GM21367 (cell line): ENCODE results near the gene MON2.
"Not testable (repeated sequence)": the region's sequence is repeated elsewhere in the genome, so short reads cannot be mapped to it uniquely, and the experiment has no call there.

Source experiments
- ATAC-seq: cut with Tn5 transposase; IDR thresholded peaks from one replicate; pipeline ENCODE4 v1.9.1; 2021; ENCODE audit not compliant: unreplicated experiment

The MON2 gene, protein sequence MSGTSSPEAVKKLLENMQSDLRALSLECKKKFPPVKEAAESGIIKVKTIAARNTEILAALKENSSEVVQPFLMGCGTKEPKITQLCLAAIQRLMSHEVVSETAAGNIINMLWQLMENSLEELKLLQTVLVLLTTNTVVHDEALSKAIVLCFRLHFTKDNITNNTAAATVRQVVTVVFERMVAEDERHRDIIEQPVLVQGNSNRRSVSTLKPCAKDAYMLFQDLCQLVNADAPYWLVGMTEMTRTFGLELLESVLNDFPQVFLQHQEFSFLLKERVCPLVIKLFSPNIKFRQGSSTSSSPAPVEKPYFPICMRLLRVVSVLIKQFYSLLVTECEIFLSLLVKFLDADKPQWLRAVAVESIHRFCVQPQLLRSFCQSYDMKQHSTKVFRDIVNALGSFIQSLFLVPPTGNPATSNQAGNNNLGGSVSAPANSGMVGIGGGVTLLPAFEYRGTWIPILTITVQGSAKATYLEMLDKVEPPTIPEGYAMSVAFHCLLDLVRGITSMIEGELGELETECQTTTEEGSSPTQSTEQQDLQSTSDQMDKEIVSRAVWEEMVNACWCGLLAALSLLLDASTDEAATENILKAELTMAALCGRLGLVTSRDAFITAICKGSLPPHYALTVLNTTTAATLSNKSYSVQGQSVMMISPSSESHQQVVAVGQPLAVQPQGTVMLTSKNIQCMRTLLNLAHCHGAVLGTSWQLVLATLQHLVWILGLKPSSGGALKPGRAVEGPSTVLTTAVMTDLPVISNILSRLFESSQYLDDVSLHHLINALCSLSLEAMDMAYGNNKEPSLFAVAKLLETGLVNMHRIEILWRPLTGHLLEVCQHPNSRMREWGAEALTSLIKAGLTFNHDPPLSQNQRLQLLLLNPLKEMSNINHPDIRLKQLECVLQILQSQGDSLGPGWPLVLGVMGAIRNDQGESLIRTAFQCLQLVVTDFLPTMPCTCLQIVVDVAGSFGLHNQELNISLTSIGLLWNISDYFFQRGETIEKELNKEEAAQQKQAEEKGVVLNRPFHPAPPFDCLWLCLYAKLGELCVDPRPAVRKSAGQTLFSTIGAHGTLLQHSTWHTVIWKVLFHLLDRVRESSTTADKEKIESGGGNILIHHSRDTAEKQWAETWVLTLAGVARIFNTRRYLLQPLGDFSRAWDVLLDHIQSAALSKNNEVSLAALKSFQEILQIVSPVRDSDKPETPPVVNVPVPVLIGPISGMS (N-terminal part only)

DNA sequence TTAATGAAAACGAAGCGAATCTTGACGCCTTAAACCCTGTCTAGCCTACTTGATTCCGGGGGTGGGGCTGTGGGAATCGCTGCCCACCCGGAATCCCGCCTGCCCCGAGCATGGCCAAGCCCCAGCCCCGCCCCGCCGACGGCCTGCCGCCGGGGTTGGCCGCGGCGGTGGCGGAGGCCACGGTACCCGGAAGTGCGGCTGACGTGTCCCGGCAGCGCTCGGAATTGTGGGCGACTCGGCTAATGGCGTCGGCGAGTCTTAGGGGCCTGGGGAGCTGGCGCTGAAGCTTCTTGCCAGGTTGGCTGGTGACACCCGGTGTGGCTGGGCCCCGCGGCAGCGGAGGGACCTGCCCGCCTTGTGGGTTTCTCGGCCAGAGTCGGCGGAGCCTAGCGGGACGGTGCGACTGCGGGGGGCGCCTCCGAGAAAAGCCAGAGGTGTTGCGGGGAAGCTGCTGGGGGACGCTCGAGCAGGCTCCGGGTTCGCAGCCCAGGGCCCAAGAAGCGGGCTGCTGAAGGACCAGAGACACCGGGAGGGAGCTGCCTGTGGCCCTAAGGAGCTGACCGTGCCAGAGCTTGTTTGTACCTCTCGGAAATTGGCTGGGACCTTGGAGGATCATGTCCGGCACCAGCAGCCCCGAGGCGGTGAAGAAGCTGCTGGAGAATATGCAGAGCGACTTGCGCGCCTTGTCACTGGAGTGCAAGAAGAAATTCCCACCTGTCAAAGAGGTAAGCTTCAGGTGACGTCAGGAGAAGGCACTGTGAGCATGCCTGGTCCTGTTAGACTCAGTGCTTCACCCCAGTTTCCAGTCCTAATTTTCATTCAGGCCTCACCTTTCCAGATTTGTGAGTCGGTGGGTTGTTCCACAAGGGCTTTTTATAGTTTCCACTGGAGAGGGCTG lies at the start of gene MON2:
Gene MON2 (plus strand): TSS at position 233 of the 898 bp plus-strand sequence. CDS start 382 bp downstream, at position 615.
- ATAC-seq = peak; percentile 99

DNA sequence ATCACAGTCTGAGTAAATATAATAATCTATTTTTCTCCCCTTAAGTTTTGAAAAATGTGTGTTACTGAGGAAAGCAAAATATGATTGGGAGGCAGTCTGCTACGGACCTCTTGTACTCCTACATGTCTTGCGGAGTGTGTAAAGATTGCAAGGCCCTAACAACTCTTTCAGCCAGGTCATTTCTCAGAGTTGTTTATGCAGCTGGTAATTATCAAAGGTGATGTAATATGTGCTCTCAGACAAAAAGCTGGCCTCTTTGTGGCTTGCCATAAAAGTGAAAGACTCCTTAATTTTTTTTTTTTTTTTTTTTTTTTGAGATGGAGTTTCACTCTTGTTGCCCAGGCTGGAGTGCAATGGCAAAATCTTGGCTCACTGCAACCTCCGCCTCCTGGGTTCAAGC lies 40.5 kb upstream of the MON2 start:
- ATAC-seq = no peak

DNA sequence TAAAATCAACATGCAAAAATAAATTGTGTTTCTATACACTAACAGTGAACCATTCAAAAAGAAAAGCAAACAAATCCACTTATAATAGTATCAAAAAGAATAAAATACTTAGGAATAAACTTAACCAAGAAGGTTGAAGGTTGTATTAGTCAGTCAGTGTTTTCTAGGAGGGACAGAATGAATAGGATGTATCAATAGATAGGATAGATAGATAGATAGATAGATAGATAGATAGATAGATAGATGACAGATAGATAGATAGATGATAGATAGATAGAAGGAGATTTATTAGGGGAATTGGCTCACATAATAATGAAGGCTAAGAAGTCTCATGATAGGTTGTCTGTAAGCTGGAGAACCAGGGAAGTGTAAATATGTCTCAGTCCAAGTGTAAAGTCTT lies 37.2 kb upstream of the MON2 start:
- ATAC-seq = no peak

DNA sequence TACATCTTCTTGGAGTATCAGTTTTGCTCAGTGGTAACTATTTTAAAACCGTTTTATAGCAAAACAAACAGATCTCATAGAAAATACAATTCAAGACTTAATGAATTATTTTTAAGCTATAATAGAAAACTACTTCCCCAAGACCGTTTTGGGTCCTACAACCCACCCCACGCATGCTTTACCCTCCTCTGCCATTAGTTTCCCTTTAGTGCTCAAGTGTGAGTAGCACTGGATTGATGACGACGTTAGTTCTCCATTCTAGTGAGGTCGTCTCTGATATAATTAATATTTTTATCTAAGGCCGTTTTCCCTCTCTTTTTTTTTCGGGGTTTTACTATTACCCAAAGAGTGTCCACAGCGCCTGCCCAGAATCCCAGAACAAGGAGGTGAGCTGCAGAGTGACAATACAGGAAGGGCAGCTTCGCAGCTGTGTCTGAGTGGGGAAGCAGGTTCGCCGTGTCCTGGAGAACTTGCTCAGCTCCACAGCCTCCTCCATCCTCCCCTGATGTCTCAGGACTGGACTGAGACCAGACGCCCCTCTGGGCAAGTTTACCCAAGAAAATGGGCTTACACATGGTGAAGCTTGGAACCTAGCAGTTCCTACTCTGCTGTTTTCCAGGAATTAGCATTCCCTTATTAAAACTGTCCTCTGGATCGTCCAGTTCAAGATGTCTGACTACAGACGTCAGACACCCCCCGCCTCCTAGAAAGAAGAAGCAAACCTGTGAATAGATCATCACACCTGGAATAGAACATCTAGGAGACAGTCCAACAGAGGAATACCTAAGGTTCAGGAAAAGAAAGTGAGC lies 31.9 kb upstream of the MON2 start:
- ATAC-seq = no peak

DNA sequence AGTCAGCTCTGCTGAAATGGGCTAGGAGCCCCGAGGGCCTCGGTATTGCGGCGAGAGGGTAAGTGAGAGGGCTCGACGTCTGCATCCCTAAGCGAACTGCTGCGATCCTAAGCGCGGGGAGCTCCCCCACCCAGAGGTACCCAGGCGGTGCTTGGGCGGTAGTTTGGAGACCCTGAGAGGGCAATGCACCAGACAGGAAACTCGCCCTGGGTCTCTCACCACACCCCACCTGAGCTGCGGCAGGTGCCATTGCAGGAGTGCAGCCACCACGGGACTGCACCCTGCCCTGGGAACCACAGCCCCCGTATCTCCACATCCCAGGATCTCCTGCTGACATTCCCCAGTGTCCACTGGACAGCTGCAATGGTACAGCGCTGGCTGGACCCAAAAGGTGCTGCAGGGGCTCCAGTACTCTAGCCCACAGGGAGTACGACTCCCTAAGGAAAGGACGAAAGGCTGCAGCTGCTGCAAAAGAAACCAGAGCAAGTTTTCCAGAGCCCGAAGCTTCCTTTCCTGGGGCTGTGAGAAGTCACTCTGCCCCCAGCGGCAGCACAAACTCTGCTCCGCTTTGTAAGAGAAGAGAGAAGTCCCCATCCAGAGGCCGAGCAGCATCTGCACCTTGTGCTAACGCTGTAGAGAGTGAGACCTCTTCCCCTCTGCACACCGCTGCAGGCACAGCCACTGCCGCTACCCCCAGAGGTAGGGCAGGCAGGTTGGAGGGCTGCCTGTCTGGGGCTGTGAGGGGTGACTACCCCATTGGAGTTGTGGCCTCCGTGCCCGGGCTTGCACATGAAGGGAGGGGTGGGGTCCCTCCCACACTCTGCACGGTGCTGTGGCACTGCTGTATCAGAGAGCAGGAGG lies 31.1 kb upstream of the MON2 start:
- ATAC-seq = peak; percentile 86

DNA sequence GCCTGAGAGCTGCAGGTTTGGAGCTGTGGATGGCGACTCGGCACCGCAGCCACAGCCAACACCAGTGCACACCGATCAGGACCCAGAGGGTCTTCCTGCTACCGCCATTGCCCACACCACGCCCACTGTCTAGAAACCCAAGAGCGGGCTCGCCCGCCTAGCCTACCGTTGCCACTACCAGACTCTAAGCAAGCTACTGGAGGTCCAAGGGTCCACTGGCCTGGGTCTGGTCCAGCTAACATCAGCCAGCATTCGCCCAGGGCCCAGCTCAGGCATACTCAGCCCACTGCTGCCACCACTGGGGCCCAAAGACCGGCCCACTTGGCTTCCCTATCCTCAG lies 30.5 kb upstream of the MON2 start:
- ATAC-seq = no peak

DNA sequence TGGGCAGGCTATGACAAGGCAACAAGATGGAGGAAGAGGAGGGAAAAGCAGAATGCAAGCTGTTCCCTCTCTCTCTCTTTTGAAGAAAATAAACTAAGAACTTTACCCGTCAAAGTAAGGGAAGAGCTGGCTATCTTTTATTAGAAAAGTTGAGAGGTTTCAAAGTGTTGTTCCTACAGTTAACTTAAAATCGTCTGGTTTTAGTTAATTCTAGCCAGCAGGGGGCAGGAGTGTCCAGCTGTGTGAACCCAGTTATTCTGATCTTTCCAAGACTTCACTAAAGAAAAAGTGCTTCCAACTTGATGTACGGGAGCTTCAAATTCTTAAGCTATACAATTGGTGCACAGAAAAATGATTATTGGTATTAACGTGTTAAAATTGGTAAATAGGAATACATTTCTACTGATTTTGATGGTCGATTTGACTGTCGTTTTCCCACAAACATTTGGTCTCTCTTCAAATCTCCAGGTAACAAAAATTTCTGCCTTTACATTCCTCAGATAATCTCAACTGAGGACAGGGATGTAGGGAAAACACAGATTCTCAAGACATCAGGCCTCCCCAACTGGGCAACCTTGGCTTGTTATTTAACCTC lies 28.4 kb upstream of the MON2 start:
- no peak for ATAC-seq

DNA sequence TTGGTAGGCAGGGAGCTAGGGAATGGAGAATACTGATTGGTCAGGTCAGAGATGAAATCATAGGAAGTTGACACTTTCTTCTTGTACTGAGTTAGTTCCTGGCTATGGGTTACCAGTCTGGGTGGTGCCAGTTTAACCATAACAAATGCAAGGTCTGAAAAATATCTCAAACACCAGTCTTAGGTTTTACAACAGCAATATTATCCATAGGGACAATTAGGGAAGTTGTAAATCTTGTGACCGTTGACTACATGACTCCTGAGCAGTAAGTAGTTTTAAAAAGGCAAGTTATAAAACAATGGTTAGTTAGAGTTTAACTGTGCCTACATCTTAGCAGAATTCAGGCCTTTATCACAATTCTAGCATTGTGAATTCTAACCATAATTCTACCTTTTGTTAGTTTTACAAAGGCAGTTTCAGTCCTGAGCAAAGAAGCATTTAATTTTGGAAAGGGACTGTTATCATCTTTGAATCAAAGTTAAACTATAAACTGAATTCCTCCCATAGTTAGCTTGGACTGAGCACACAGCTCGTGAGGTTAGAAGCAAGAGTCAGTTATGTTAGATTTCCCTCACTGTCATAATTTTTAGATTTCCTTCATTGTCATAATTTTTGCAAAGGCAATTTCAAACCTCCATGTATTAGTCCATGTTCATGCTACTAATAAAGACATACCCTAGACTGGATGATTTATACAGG lies 19.7 kb upstream of the MON2 start:
- no peak for ATAC-seq

DNA sequence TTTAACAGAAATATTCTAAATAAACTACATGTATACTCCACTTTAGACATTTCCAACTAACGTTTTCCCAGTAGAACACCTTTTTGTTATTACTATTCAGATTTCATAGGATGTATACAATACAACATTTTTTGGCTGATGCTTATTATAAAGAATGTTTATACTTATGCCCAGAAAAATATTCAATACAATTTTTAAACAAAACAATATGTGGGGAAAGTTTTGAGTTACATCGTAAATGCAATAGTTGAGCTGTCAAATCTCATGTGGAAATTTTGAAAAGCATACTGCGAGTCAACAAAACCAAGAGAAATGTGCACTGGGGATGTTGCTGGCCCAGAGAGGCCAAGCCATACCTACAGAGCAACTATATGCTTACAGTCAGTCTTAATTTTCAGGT lies 18.2 kb upstream of the MON2 start:
- no peak for ATAC-seq

DNA sequence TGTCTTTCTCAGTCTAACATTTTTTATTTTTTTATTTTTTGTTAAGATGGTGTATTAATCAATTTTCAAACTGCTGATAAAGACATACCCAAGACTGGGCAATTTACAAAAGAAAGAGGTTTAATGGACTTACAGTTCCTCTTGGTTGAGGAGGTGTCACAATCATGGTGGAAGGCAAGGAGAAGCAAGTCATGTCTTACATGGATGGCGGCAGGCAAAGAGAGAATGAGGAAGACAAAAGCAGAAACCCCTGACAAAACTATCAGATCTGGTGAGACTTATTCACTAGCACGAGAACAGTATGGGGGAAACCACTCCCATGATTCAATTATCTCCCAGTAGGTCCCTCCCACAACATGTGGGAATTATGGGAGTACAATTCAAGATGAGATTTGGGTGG lies 11.2 kb upstream of the MON2 start:
- not testable (repeated sequence) for ATAC-seq

DNA sequence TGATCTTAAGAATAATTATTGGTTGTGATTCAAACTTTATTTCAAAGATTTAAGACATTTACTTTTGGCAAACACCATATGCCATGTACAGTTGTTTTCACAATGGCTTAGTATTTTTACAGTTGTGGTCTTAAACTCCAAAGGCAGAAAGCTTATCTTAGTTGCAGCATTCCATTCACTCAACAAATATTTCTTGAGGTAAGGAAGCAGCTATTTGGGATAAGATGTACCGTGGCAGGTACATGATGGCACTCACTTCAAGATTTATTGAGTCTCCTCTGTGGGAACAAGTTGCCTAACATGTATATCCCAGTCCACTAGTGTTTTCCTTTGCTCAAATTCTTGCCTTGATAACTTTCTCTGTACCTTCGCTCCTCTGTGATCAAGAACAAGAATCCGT lies 8.0 kb upstream of the MON2 start:
- ATAC-seq = no peak

DNA sequence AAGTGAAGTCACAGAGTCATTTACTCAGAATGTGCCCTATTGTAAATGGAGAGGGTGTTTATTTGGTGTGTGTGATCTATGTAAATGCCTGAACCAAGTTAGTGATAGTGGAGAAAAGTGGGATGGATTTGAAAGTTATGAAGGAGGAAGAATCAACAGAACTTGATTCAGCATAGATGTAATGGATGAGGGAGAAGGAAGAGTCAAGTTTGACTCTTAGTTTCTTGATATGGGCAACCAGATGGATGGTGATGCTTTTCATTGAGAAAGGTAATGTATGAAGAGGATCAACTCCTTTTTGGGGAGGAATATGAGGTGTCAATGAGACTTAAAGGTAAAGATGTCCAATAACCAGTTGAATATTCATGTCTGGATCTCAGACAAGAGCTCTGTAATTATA lies 6.7 kb upstream of the MON2 start:
- no peak for ATAC-seq

DNA sequence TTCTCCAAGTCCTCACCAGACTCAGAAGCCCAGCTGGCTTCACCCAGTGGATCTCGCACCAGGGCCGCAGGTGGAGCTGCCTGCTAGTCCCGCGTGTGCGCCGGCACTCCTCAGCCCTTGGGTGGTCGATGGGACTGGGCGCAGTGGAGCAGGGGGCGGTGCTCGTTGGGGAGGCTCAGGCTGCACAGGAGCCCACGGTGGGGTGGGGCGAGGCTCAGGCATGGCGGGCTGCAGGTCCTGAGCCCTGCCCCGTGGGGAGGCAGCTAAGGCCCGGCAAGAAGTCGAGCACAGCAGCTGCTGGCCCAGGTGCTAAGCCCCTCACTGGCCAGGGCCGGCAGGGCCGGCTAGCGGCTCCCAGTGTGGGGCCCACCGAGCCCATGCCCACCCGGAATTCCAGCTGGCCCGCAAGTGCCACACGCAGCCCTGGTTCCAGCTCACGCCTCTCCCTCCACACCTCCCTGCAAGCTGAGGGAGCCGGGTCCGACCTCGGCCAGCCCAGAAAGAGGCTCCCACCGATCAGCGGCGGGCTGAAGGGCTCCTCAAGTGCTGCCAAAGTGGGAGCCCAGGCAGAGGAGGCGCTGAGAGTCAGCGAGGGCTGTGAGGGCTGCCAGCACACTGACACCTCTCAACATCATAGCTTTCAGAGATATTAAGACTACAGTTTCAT lies 5.3 kb upstream of the MON2 start:
- ATAC-seq = not testable (repeated sequence)

DNA sequence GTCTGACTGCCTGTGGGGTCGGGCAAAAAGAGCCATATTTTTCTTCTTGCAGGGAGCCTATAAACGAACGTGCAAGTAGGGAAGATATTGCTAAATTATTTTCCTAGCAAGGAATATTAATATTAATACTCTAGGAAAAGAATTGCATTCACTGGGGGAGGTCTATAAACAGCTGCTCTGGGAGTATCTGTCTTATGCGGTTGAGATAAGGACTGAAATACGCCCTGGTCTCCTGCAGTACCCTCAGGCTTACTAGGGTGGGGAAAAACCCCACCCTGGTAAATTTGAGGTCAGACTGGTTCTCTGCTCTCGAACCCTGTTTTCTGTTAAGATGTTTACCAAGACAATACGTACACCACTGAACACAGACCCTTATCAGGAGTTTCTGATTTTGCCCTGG lies 3.4 kb upstream of the MON2 start:
- not testable (repeated sequence) for ATAC-seq

DNA sequence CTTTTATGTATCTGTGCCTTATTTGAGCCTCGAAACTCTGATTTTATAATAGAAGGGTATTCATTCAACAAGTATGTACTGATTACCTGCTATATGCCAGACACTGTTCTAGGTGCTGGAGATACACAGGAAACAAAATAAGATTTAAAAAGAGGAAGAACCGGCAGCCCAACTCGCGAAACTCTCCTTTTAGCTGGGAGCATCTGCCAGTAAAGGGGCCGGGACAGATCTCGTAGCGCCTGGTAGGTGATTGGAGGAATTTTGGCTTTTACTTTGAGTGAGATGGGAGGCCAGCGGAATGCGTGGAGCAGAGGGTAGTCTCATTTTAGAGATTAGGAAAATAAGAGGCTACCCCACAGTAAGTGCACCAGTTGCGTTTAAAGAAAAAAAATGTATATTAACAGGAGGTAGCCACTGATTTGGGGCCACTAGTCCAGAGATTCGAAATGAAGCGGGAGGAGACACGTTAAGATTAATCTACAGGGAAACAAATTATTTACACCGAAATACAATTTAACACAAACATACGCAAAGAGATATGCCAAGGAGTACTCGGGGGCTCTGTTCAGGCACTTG lies 520 bp upstream of the MON2 start:
- ATAC-seq = peak; percentile 30

DNA sequence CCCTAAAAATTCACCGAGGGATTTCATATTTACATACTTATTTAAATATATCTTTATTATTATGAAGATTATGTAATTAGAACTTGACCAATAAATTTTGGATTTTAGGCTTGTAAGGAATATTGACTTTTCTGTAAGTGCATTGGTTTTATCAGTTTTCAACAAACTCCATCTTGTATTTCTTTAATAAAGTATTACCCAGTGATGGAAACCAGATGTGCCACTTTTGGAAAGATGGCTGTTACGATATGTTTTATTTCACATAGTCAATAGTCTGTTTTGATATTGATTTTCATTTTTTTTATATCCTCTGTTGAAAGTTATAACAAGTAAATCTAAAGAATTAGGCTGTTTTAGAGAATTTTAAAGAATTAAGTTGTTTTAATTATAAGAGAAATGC lies 1.8 kb downstream of the MON2 start:
- ATAC-seq = no peak

DNA sequence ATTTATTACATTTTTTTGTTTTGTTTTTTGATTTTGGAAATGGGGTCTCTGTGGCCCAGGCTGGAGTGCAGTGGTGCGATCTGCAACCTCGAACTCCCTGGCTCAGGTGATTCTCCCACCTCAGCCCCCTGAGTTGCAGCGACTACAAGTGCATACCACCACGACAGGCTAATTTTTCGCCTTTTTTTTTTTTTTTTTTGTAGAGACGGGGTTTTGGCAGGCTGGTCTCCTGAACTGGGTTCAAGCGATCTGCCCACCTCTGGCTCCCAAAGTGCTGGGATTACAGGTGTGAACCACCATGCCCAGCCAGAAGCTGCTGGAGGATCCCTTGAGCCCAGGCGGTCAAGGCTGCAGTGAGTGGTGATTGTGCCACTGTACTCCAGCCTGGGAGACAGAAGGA lies 2.3 kb downstream of the MON2 start:
- ATAC-seq = no peak
